ENCODE results near the gene FAM171A1.

Gene FAM171A1

GRCh38 chr10:15166325-15166724, 204.8 kb downstream of the FAM171A1 start:
- DNase-seq = no peak

- DNase-seq = no peak
Measured at GRCh38 chr10:15163253-15163828, 207.7 kb downstream of the FAM171A1 start.
